ENCODE data around the gene CAMSAP1. TPM values are rescaled to one million over a fixed set of nuclear protein-coding genes. Genes with fewer than 3 reads are reported as not detected.

Gene CAMSAP1
- total RNA-seq, 1 donor from 2014 or later, result 34.8 TPM

- H3K36me3 ChIP-seq (ENCODE audit: insufficient read depth, low read length), result no peaks in the 10 kb centered on the region
- H3K27ac Mint-ChIP-seq (ENCODE audit: unreplicated experiment), result no peak overlapping the region
- no peak overlapping the region for H3K4me2 ChIP-seq (ENCODE audit: low read length)
- H2AFZ ChIP-seq (ENCODE audit: low read depth, low read length), result no peak overlapping the region
- H3K4me3 Mint-ChIP-seq (ENCODE audit: unreplicated experiment), result no peak overlapping the region
- no peak overlapping the region for H3K4me3 ChIP-seq (ENCODE audit: insufficient read depth, low read depth, low read length)
- TF ChIP-seq EZH2 (IDR thresholded peaks at IDR 0.05; ENCODE audit: insufficient read depth, low read length), result no peak
- no peak for TF ChIP-seq CTCF (IDR thresholded peaks at IDR 0.05; ENCODE audit: insufficient read depth, low read depth, low read length)
- peaks cover 12% of the 10 kb centered on the region for H3K9me3 ChIP-seq (ENCODE audit: insufficient read depth, low read depth, low read length)
- H3K27ac ChIP-seq (ENCODE audit: low read depth, low read length), result no peak overlapping the region
- H3K27me3 ChIP-seq (ENCODE audit: insufficient read depth, low read length), result no peaks in the 10 kb centered on the region
- no peaks in the 10 kb centered on the region for H3K79me2 ChIP-seq (ENCODE audit: insufficient read depth, low read length)
- FAIRE-seq, result no peak
- H4K20me1 ChIP-seq (ENCODE audit: insufficient read depth, low read length), result no peaks in the 10 kb centered on the region
- H3K9me3 Mint-ChIP-seq (ENCODE audit: unreplicated experiment), result peaks cover 9% of the 10 kb centered on the region
- no peaks in the 10 kb centered on the region for H3K4me1 Mint-ChIP-seq (ENCODE audit: low read depth, unreplicated experiment)
- DNase-seq (ENCODE audit: low read depth), result no peak
- H3K9ac ChIP-seq (ENCODE audit: low read length), result no peak overlapping the region
- no peaks in the 10 kb centered on the region for H3K4me1 ChIP-seq (ENCODE audit: insufficient read depth, low read length)
- no peaks in the 10 kb centered on the region for H3K36me3 Mint-ChIP-seq (ENCODE audit: low read depth, unreplicated experiment)
- H3K27me3 Mint-ChIP-seq (ENCODE audit: low read depth, unreplicated experiment), result peaks cover 18% of the 10 kb centered on the region
Observed at GRCh38 chr9:135762921-135763320, 144.4 kb downstream of the CAMSAP1 start.

GRCh38 chr9:135761845-135762168, 145.5 kb downstream of the CAMSAP1 start:
- no peak for FAIRE-seq
- no peak overlapping the region for H3K9ac ChIP-seq (ENCODE audit: low read length)
- H3K36me3 Mint-ChIP-seq (ENCODE audit: low read depth, unreplicated experiment), result no peaks in the 10 kb centered on the region

More at GRCh38 chr9:135761845-135762168, 145.5 kb downstream of the CAMSAP1 start:
- Histone ChIP-seq H3K27me3 (ENCODE audit: insufficient read depth, low read length) (no peaks in the 10 kb centered on the region), H3K27ac (ENCODE audit: low read depth, low read length) (no peak overlapping the region), H3K4me3 (ENCODE audit: insufficient read depth, low read depth, low read length) (no peak overlapping the region), H2AFZ (ENCODE audit: low read depth, low read length) (no peak overlapping the region), H3K36me3 (ENCODE audit: insufficient read depth, low read length) (no peaks in the 10 kb centered on the region), H3K9me3 (ENCODE audit: insufficient read depth, low read depth, low read length) (peaks cover 8% of the 10 kb centered on the region), H3K4me2 (ENCODE audit: low read length) (no peak overlapping the region), H3K4me1 (ENCODE audit: insufficient read depth, low read length) (no peaks in the 10 kb centered on the region), H3K79me2 (ENCODE audit: insufficient read depth, low read length) (no peaks in the 10 kb centered on the region), H4K20me1 (ENCODE audit: insufficient read depth, low read length) (no peaks in the 10 kb centered on the region)
- Mint-ChIP-seq H3K4me3 (ENCODE audit: unreplicated experiment) (no peak overlapping the region), H3K9me3 (ENCODE audit: unreplicated experiment) (peaks cover 9% of the 10 kb centered on the region), H3K27ac (ENCODE audit: unreplicated experiment) (no peak overlapping the region), H3K4me1 (ENCODE audit: low read depth, unreplicated experiment) (no peaks in the 10 kb centered on the region), H3K27me3 (ENCODE audit: low read depth, unreplicated experiment) (peaks cover 18% of the 10 kb centered on the region)
- DNase-seq (ENCODE audit: low read depth), result no peak
- TF ChIP-seq CTCF (IDR thresholded peaks at IDR 0.05; ENCODE audit: insufficient read depth, low read depth, low read length) (no peak), EZH2 (IDR thresholded peaks at IDR 0.05; ENCODE audit: insufficient read depth, low read length) (no peak)
